ELF-1 (cell line): Measurements from ENCODE around the gene CDH4.

ENCODE experiments used
- DNase-seq: peaks from one replicate; pipeline ENCODE4 v3.0.0-alpha.2; 2016; ENCODE audit warnings: low read depth, low spot score

The CDH4 gene

DNA sequence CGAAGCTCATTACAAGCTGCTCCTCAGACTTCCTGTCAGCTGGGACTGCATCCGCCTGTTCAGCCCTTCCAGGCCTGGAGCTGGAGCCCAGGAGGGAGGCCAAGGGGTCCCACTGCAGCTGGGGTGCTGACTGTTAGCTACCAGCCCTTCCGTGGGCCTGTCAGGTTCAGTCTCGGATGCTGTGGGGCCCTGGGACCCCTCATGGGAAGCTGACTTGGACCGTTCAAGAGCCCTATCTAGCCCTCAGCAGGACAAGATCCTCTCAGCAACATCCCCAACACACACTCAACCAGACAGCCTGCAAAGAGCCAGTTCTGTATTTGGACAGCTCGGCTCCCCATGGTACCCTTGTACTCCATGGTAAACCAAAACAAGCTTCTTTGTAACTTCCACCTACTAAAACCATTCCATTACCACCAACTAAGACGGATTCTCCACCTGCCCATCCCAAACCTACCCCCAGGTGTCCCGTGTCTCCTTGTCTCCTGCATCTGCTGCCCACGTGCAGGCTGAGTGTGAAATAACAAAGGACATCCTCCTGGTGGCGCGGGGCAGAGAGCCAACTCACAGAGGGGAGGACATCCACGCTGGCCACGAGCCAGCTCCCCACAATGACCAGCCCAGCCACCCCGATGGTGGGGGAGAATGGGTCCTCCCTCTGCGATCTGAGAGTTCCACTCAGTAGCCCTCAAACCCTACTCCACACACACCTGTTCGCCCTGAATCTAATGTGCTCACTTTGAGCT is 702.4 kb downstream of the CDH4 start:
- no peak for DNase-seq

DNA sequence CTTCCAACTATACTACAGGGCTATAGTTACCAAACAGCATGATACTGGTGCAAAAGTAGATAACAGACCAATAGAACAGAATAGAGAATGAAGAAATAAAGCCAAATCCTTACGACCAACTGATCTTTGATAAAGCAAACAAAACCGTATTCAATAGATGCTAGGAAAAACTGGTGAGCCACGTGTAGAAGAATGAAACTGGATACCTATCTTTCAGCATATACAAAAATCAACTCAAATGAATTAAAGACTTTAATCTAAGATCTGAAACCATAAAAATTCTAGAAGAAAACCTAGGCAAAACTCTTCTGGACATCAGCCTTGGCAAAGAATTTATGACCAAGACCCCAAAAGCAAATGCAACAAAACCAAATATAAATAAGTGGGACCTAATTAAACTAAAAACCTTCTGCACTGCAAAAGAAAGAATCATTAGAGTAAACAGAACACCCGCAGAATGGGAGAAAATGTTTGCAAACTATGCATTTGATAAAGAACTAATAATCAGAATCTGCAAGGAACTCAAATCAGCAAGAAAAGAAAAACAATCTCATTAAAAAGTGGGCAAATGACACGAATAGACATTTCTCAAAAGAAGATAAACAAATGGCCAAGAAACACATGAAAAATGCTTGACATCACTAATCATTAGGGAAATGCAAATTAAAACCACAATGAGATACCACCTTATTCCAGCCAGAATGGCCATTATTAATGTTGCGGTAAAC is 703.8 kb downstream of the CDH4 start:
- no peak for DNase-seq

DNA sequence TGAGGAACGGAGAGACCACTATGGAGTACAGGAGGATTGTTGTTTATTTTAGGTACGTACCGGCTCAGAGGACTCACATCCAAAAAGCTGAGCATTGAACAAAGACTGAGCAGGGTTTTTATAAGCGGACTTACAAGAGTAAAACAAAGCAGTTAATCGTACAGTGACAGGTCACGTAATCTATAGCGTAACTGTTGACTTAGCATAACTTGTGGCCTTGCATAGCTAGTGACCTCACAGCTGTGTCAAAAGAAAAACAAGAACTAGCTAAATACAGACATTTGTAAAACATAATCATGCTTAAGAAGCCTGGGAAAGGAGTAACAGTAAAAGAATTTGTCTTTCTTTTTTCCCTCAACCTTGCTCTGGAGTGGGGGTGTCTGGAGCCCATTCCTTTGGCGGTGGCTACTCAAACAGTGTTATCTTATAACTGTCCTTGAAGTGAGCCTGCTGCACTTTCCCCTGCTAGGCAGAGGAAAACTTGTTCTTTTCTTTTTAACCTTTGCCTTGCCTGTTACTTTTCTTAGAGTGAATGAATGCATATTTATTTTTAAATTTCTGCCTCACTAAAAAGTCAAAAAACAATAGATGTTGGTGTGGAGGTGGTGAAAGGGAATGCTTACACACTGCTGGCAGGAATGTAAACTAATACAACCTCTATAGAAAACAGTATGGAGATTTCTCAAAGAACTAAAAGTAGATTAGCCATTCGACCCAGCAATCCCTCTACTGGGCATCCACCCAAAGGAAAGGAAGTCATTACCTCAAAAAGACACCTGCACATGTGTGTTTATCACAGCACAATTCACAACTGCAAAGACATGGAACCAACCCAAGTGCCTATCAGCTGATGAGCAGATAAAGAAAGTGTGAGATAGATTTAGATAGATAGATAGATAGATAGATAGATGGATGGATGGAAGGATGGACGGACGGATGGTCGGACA is 704.6 kb downstream of the CDH4 start:
- no peak for DNase-seq

DNA sequence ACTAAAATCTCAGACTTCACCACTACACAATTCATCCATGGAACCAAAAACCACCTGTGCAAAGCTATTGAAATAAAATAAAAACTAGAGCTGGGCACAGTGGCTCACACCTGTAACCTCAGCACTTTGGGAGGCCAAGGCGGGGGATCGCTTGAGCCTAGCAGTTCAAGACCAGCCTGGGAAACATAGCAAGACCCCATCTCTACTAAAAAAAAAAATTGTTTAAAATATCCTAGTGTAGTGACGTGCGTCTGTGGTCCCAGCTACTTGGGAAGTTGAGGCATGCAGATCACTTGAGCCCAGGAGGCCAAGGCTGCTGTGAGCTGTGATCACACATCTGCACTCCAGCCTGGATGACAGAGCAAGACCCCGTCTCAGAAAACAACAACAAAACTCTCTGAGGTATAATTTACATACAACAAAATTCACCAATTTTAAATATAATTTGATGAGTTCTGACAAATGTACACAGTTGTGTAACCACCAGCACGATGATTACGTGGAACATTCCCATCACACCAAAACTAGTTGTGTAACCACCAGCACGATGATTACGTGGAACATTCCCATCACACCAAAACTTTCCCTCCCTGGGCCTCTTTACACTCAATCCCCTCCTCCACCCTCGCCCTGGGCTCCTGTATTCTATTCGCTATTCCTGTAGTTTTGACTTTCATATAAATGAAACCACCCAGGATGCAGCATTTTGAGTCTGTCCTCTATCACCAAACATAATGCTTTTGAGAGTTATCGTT is 706.1 kb downstream of the CDH4 start:
- DNase-seq: no peak

DNA sequence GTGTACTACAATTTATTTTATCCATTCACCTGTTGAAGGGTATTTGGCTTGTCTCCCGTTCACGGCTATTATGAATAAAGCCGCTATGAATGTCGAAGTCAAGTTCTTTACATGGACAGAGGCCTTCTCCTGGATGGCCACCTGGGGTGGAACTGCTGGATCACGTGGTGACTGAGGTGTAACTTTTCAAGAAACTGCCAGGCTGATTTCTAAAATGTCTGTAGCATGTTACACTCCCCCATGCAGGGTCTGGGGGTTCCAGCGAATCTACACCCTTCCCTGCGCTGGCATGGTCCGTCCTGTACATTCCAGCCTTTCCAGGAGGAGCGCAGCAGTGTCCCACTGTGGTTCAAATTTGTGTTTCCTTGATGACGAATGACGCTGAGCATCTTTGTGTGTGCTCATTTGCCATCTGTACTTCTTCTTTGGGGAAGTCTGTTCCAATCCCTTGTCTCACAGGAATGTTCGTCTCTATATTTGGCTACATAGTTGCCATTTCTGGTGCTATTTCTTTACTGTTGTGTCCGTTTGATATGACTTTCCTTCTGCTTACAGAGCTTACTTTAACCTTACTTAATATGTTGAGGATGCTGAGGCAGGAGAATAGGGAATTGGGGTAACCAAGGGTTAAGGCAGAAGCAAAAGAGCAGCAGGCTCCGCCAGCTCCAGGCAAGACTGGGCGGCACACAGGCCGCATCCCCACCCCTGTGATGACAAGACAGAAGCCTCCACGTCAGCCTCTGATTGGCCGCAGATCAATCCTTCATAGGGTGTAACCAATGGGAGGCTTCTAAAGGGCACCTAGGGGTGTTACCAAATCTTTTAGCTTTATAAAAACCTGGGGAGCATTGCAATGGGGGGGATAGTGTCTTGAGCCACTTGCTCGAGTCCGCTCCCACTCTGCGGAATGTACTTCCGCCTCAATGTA is 707.0 kb downstream of the CDH4 start:
- no peak for DNase-seq

GRCh38 chr20:61960836-61961235 is 708.8 kb downstream of the CDH4 start:
- no peak for DNase-seq

DNA sequence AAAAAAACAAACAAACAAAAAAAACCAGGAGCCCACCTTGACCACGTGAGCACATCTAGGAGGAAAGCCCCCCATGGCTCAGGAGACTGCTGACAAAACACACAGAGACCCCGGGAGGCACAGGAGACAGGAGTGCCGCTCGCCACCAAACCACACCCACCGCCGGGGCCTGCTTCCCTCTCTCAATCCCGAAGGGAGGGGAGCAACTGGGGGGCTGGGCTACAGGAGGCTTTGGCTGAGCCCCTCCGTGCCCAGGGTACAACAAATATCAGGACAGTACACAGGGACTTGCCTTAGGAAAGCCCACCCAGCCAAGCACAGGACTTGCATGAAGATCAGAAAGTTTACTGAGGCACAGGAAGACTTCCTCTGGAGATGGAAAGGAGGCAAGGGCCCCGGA is 711.1 kb downstream of the CDH4 start:
- DNase-seq: no peak

GRCh38 chr20:61963885-61964674 is 712.0 kb downstream of the CDH4 start:
- no peak for DNase-seq

- no peak for DNase-seq
Observed at GRCh38 chr20:61964675-61965605, 712.9 kb downstream of the CDH4 start.

GRCh38 chr20:61965606-61966491 is 713.8 kb downstream of the CDH4 start:
- DNase-seq: peak; percentile 26

DNA sequence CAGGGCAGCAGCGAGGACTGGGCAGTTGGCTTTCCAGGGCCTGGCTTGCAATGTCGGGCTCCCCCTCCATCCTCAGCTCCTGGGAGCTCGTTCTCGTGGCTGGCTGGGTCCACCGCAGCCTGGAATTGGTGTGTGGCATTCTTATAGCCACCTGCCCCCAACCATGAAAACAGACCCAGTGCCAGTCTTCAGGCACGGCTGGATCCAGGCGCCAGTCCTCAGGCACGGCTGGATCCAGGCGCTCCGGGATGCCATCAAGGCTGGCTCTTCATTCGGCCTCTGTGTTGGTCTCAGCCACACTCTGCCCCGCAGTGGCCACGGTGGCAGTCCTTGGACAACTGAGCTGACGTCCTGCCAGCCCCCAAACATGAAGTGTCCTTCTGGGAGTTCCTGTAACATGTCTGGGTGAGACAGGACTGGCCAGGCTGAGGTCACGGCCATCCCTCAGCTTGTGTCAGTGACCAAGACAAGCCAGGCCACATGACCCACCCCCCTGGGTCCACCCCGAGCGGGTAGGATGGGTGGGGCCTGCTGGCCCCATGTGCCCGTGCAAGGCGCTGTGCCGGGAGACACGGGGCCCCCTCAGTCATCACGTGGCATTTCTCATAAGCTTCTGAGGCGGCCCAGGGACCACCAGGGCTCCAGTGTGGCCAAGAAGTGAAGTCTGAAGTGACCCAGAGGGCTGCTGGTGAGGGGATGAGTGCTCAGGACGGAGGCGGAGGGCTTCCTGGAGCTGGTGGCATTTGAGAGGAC is 714.6 kb downstream of the CDH4 start:
- DNase-seq: no peak

DNA sequence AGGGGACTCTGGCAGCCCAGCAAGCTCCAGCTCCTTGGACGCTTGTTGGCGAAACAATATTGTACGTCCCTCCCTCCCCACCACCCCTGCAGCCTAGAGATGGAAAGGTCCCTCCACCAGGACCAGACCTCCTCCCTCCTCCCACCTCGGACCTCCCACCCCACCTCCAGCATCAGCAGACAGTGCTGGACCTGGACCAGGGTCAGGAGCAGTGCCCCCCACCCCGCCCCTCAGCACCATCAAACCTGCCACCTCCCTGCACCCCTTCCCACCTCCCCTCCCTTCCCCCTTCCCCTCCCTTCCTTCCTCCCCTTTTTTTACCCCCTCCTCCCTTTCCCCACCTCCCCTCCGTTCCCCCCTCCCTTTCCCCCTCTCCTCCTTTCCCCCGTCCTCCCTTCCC is 715.2 kb downstream of the CDH4 start:
- DNase-seq: no peak

DNA sequence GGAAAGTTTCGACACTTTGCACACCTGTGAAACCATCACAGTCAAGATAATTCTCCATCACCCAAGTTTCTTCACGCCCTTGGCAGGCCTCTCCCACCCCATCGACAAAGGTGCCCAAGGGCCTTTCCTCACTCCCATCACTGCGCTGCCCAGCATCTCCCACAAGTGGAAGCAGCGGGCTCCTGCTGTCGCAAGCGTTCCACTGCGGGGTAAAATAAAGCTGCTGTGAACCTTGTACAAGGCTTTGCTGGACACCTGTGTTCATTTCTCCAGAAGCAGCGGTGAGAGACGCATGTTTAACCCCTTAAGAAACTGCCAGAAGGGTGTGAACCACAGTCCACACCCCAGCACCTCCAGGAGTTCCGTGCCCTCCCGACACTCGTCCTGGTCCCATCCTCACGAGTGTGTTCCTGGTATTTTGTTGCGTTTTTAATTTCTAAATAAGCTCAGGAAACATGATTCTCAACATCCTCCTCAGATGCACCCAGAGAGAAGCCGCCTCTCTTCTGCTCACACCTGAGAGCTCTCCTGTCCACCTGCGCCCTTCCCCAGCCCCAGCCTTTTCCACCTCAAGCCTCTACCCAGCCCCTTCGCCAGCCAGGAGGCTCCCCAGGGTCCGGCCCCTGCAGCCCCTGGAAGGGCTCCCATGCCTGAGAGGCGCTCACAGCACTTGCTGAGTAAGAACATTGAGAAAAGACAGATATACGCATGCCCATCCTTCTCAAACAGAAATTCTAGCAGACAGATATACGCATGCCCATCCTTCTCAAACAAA is 716.2 kb downstream of the CDH4 start:
- DNase-seq: no peak

DNA sequence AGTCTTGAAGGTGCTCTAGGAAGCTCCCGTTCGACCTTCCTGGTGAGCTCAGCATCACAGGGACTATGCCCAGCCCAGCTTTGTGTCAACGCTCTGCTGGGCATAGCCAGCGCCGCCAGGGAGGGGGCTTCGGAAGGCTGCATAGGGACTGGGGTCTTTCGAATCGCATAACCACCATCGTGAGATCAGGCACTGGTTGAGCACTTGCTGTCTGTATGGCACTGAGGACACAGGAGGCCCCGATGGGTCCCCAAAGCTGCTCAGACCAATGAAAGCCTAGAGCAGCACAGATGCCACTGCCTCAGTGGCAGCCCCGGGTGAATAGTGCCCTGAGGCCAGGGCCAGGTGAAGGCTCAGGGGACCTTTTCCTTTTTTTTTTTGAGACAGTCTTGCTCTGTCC is 716.9 kb downstream of the CDH4 start:
- no peak for DNase-seq

- no peak for DNase-seq
Observed at GRCh38 chr20:61969806-61970205, 717.7 kb downstream of the CDH4 start.

GRCh38 chr20:61970357-61970756 is 718.3 kb downstream of the CDH4 start:
- no peak for DNase-seq
